ENCODE measurements around the gene RPS16. TPM values are rescaled to one million over a fixed set of nuclear protein-coding genes. Genes with fewer than 3 reads are reported as not detected.
A peak's percentile ranks its signal among the peaks of the same experiment; 100 is the strongest.

The RPS16 gene
- total RNA-seq, 1 experiment from 2014 or later = 1,020 TPM

DNA sequence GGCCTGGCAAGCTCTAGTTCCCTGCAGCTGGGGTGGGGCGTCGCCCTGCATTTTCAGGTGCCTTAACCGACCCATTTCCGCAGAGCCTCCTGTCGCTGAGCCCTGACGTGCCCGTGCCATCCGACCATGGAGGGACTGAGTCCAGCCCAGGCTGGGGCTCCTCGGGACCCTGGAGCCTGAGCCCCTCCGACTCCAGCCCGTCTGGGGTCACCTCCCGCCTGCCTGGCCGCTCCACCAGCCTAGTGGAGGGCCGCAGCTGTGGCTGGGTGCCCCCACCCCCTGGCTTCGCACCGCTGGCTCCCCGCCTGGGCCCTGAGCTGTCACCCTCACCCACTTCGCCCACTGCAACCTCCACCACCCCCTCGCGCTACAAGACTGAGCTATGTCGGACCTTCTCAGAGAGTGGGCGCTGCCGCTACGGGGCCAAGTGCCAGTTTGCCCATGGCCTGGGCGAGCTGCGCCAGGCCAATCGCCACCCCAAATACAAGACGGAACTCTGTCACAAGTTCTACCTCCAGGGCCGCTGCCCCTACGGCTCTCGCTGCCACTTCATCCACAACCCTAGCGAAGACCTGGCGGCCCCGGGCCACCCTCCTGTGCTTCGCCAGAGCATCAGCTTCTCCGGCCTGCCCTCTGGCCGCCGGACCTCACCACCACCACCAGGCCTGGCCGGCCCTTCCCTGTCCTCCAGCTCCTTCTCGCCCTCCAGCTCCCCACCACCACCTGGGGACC lies 27.9 kb downstream of the RPS16 start:
- DNase-seq (ENCODE audit: low spot score) = peak; percentile 94

GRCh38 chr19:39407410-39407659 lies 28.4 kb downstream of the RPS16 start:
- no peak for DNase-seq (ENCODE audit: low spot score)

DNA sequence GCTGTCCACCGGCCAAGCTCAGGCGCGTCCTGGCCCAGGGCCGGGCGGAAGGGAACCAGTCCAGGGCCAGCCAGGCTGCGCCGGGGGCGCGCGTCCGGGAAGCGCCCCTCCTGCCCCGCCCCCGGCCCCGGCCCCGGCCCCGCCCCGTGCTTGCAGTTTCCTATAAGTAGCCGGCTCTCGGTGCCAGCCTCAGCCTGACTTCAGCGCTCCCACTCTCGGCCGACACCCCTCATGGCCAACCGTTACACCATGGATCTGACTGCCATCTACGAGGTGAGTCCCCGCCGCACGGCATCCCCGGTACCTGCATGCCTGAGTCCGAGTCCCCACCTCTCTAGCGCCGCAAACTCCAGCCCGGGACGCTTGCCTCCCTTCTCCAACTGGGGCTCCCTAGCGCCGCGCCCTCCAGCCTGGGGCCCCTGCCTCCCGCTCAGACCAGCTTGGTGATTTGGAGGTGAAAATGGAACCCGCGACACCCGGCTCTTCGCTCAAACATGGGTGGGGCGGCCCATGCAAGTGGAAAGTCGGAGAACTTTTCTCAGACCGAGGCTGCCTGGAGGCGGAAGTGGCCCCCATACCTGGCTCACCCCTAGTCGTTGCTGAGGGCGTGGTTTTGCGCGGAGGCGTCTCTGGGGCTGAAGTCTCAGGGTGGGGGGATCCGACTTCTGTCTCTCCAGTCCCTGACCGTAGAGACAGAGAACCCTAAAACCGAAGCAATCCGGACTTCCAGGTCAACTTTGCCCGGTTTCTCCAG lies 28.9 kb downstream of the RPS16 start, which contains the start of gene ZFP36:
Gene ZFP36, plus strand, starts transcription at position 192 of the 754 bp plus-strand sequence. Its CDS starts 58 bp downstream, at position 250.
- DNase-seq (ENCODE audit: low spot score) = peak; percentile 95

- DNase-seq (ENCODE audit: low spot score) = no peak
These were observed 29.6 kb downstream of the RPS16 start for GRCh38 chr19:39405958-39406655.

- no peak for DNase-seq (ENCODE audit: low spot score)
These were observed 30.3 kb downstream of the RPS16 start for GRCh38 chr19:39405261-39405957.

DNA sequence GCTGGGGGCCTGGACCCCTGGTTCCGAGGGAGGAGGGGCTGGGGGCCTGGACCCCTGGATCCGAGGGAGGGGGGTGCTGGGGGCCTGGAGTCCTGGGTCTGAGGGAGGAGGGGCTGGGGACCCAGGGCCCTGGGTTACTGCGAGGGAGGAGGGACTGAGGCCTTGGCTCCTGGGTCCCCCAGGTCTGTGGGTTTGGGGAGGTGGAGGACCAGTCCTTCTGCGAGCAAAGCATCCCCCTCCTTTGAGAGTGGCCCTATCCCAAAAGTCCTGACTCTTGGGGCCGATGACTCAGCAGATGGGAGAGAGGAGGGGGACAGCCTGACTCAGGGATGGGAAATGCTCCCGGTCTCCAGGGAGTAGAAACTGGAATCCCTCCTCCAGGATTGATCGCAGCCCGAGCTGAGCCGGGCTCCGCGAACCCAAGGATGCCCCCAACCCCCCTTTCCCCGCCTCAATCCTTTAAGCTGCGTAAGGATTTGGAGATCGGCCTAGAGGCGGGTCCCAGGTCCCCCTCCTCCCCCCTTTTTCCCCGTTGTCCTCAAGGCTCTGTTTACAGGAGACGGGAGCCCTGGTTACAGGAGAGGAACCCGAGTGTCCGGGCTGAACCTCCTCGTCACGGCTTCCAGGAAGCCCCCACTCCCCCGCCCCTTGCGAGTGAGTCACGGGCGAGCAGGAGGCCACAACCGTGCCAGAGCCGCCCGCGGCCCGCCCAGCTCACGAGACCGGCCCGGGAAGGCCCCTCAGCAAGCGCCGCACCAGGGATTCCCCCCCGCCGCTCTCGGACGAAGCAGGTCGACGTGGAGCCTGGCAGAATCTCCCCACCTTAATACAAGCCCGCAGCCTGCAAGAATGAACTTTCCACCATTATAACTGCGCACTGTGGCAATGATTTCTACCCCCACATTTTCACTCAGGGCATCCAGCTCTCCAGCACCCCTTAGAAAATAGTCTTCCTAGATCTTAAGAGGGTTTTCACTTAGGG lies 32.1 kb downstream of the RPS16 start:
- peak; percentile 98 for DNase-seq (ENCODE audit: low spot score)

- DNase-seq (ENCODE audit: low spot score) = peak; percentile 91
These were observed 33.1 kb downstream of the RPS16 start for GRCh38 chr19:39402346-39403300.

DNA sequence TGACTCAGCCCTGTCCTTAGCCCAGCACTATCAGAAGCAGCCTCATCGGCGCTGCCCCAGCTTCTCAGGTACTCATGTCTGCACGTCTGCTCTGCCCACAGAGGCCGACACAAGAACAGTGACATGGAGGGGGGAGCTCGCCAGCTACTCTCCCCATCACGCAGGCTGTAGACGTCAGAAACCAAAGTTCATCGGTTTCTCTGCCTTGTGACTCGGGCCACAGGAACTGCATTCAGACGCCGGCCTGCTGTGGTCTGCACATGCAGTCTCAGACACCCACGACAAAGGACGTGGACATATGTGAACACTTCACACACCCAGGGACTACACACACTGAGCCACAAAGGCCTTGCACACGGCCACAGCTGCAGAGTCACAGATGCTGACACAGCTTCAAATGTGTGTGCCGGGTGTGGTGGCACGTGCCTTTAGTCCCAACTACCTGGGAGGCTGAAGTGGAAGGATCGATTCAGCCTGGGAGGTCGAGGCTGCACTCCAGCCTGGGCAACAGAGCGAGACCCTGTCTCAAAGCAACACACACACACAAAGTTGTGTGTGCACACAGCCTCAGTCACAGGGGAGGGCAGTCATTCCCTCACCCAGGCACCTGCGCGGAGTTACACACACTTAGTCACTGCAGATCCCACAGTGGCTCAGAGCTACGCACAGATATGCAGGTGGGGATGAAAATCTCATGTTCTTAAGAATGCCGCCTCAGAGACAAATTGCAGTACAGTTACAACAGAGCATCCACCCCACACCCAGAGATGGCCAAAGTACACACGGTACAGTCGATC lies 34.0 kb downstream of the RPS16 start:
- peak; percentile 95 for DNase-seq (ENCODE audit: low spot score)

DNA sequence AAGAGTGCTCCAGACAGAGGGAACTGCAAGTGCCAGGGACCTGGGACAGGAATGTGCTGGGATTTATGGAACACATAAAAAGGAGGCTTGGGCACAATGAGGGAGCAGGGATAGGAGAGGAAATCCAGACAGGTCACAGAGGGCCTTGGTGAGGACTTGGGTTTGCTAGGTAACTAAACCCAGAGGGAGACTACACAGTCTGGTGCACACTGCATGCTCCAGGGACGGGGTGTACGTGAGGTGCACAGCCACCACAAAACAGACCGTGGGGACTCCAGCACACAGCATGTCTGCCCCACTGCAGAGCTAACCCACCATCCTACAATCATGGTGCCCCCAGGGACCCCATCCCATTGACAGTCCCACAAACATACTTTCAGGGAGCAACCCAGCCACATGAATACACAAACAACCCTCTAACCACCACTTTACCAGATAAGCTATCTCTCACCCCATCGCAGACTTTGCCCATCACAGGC lies 34.6 kb downstream of the RPS16 start:
- DNase-seq (ENCODE audit: low spot score) = no peak

GRCh38 chr19:39400061-39400460 lies 35.7 kb downstream of the RPS16 start:
- no peak for DNase-seq (ENCODE audit: low spot score)

GRCh38 chr19:39399668-39400050 lies 36.1 kb downstream of the RPS16 start:
- DNase-seq (ENCODE audit: low spot score) = no peak

DNA sequence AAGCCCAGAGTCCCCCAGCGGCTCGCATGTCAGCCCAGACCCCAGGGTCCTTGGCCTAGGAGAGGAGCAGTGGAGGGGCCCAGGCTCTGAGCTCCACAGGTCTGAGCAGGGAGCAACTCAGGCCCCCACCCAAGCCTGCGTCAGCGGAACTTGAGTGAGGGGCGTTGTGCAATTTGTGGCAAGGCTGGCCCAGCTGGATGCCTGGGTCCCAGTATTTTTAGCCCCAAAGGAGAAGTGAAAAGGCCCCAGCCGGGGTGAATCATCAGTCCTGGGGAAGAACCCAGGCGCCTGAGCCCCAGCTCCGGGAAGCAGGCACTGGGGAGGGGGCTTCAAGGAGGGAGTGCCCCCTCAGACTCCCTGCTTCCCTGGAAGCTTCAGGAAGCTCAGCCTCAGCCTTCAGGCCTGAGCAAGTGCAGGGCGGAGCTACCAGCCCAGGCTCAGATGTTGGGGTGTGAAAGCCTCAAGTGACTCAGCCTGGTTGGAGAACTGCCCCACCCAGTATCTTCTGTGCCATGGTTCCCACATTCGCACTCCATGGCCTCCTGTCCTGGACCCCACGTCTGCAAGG lies 37.4 kb downstream of the RPS16 start:
- peak; percentile 95 for DNase-seq (ENCODE audit: low spot score)

DNA sequence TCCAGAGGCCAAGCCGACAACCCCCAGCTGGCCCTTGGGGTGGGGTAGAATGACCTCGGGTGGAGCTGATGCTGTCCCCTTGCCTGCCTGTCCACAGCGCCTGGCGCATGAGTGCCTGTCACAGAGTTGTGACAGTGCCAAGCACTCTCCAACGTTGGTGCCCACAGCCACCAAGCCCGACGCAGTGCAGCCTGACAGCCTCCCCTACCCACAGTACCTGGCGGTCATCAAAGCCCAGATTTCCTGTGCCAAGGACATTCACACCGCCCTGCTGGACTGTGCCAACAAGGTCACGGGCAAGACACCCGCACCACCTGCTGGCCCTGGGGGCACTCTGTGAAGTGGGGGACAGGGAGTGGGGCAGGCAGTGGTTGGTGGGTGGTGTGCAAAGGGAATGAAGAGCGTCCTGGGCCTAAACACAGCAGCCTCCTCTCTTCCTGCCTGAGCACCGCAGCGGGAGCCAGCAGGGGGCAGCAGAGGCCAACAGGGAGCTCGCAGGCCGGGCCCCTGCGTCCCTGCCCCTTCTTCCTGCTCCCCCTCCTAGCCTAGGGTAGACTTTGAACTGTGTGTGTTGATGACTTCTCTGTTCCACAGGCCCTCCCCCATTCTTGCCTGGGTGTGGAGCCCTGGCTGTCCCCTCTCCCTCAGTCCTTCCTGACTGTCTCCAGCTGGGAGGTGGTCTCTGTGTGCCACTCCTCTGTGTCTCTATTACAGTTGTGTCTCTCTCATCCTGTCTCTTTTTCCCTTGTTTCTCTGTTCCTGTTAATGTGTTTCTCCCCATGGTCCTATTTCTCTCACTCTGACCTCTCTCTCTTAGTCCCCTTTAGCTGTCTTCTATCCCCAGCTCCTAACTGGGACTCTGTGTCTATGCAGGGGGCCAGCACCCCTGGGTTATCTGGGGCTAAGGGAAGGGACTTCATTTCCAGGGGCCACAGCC lies 38.1 kb downstream of the RPS16 start:
- DNase-seq (ENCODE audit: low spot score) = peak; percentile 99

GRCh38 chr19:39390751-39391437 lies 44.9 kb downstream of the RPS16 start, which contains the start of the genes MED29 and PAF1:
Gene MED29 (plus strand): TSS chr19:39391378. CDS start chr19:39391423, 45 bp downstream.
Gene PAF1 (minus strand): TSS chr19:39391106. CDS start chr19:39390864, 242 bp downstream.
- peak; percentile 100 for DNase-seq (ENCODE audit: low spot score)

DNA sequence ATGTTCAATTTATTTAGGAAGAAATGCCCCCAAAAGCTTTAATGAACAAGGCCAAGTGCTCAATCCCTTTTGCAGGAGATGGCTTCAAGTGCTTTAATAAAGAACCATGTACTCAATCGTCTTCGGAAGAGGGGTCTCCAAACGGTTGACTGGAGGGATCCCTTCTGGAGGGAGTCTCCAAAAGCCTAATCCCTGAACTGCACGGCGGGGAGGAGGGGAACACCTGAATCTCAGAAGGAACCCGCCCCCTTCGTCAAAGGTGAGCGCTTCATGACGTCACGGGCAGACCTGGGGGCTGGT lies 45.3 kb downstream of the RPS16 start:
- peak; percentile 90 for DNase-seq (ENCODE audit: low spot score)

DNA sequence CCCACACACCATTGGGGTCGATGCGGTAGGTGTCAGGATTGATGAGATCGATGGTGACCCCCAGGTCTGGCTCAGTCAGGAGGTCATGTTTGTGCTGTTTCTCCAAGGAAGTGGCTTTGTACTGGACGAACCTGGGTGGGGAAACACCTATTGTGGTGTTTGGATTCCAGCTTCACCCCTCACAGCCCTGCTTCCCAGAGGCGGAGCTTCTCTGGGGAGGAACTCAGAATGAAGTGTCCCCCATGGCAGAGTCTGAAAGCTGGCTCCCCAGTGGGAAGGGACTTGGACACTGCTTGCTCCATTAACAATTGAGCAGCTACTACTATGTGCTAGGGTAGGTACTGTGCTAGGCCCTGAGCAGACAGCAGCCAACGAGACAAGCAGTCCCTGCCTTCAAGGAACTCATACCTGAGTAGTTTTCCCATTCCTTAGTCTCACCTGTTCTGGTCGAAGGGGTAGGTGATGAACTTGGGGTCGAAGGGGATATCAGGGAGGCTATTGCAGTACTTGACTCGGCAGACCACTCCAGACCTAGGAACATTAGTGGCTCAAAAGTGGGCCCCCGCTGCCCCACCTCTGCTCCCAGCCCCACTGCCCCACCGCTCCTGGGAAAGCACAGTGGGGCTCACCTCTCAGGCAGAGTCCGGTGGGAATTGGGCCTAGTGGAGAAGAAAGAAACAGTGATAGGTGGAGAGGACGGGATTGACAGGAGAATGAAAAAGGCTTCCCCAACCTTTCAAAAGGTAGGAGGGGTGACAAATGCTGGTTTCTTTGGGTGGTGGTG lies 45.9 kb downstream of the RPS16 start:
- no peak for DNase-seq (ENCODE audit: low spot score)
